Muscle layer of duodenum (tissue), 2 donors: ENCODE results near the gene NAV2.

Experiments
- H3K27ac ChIP-seq: one replicate; pipeline ENCODE4 v1.7.0; 2013; ENCODE audit warnings: mild to moderate bottlenecking, low read length
- H3K27me3 ChIP-seq: one replicate; pipeline ENCODE4 v1.7.0; 2013; ENCODE audit warnings: low read depth, mild to moderate bottlenecking, control low read depth, low read length
- H3K36me3 ChIP-seq, 2 donors: one replicate each; pipeline ENCODE4 v1.7.0; 2013; ENCODE audit warnings: low read length in 2 of 2, control low read depth in 1 of 2, mild to moderate bottlenecking in 1 of 2; ENCODE audit not compliant: insufficient read depth in 2 of 2, control insufficient read depth in 1 of 2
- H3K4me1 ChIP-seq, 2 donors: one replicate each; pipeline ENCODE4 v1.7.0; 2013; ENCODE audit warnings: low read length in 2 of 2, mild to moderate bottlenecking in 2 of 2, control low read depth in 1 of 2, moderate library complexity in 1 of 2; ENCODE audit not compliant: insufficient read depth in 2 of 2, control insufficient read depth in 1 of 2
- H3K4me3 ChIP-seq, 2 donors: one replicate each; pipeline ENCODE4 v1.7.0; 2013; ENCODE audit warnings: low read length in 2 of 2, low read depth in 1 of 2, mild to moderate bottlenecking in 1 of 2
- H3K9me3 ChIP-seq, 2 donors: one replicate each; pipeline ENCODE4 v1.7.0; 2013; ENCODE audit warnings: low read length in 2 of 2, control low read depth in 1 of 2, mild to moderate bottlenecking in 1 of 2; ENCODE audit not compliant: control insufficient read depth in 1 of 2
- donor health status: healthy.

The NAV2 gene

GRCh38 chr11:20050551-20051333 is 338.1 kb downstream of the NAV2 start:
- H3K27me3 ChIP-seq, result no peaks in the 10 kb centered on the region
- H3K4me1 ChIP-seq, result peaks cover 1 to 39% of the 10 kb centered on the region in 2 donors
- H3K9me3 ChIP-seq, result no peaks in the 10 kb centered on the region
- H3K27ac ChIP-seq, result no peak overlapping the region
- peaks cover 9 to 28% of the 10 kb centered on the region in 2 donors for H3K36me3 ChIP-seq
- H3K4me3 ChIP-seq, result no peak overlapping the region

GRCh38 chr11:20051469-20052399 is 339.1 kb downstream of the NAV2 start:
- Histone ChIP-seq H3K4me3 (no peak overlapping the region), H3K36me3 (peaks cover 16 to 32% of the 10 kb centered on the region in 2 donors), H3K27ac (no peak overlapping the region), H3K9me3 (no peaks in the 10 kb centered on the region), H3K4me1 (peaks cover 4 to 48% of the 10 kb centered on the region in 2 donors), H3K27me3 (no peaks in the 10 kb centered on the region)

- H3K9me3 ChIP-seq, result no peaks in the 10 kb centered on the region
- H3K27ac ChIP-seq, result no peak overlapping the region
- H3K4me1 ChIP-seq, result peaks cover 6 to 55% of the 10 kb centered on the region in 2 donors
- H3K36me3 ChIP-seq, result peaks cover 16 to 35% of the 10 kb centered on the region in 2 donors
- H3K4me3 ChIP-seq, result no peak overlapping the region
- no peaks in the 10 kb centered on the region for H3K27me3 ChIP-seq
Observed at GRCh38 chr11:20053572-20053971, 340.9 kb downstream of the NAV2 start.

GRCh38 chr11:20054584-20054983 is 341.9 kb downstream of the NAV2 start:
- H3K27ac ChIP-seq, result no peak overlapping the region
- H3K4me3 ChIP-seq, result no peak overlapping the region
- H3K36me3 ChIP-seq, result peaks cover 8 to 36% of the 10 kb centered on the region in 2 donors
- no peaks in the 10 kb centered on the region for H3K9me3 ChIP-seq
- no peaks in the 10 kb centered on the region for H3K27me3 ChIP-seq
- H3K4me1 ChIP-seq, result peaks cover 6 to 45% of the 10 kb centered on the region in 2 donors

- H3K27me3 ChIP-seq, result no peaks in the 10 kb centered on the region
- H3K27ac ChIP-seq, result no peak overlapping the region
- H3K4me1 ChIP-seq, result peaks cover 6 to 40% of the 10 kb centered on the region in 2 donors
- no peaks in the 10 kb centered on the region for H3K9me3 ChIP-seq
- H3K4me3 ChIP-seq, result no peak overlapping the region
- peaks cover 8 to 33% of the 10 kb centered on the region in 2 donors for H3K36me3 ChIP-seq
Observed at GRCh38 chr11:20055312-20055711, 342.7 kb downstream of the NAV2 start.

GRCh38 chr11:20056109-20056949 is 343.7 kb downstream of the NAV2 start:
- H3K27me3 ChIP-seq, result no peaks in the 10 kb centered on the region
- no peak overlapping the region for H3K27ac ChIP-seq
- H3K9me3 ChIP-seq, result no peaks in the 10 kb centered on the region
- no peak overlapping the region for H3K4me3 ChIP-seq
- H3K36me3 ChIP-seq, result peaks cover 12 to 32% of the 10 kb centered on the region in 2 donors
- H3K4me1 ChIP-seq, result peaks cover 6 to 37% of the 10 kb centered on the region in 2 donors

GRCh38 chr11:20056950-20057943 is 344.6 kb downstream of the NAV2 start:
- Histone ChIP-seq H3K4me3 (no peak overlapping the region), H3K27ac (no peak overlapping the region), H3K36me3 (peaks cover 12 to 27% of the 10 kb centered on the region in 2 donors)

GRCh38 chr11:20058749-20059458 is 346.3 kb downstream of the NAV2 start:
- Histone ChIP-seq H3K4me3 (no peak overlapping the region), H3K36me3 (peaks cover 12 to 23% of the 10 kb centered on the region in 2 donors), H3K4me1 (peaks cover 6 to 32% of the 10 kb centered on the region in 2 donors), H3K27ac (no peak overlapping the region), H3K9me3 (no peaks in the 10 kb centered on the region), H3K27me3 (no peaks in the 10 kb centered on the region)

More at GRCh38 chr11:20056950-20057943, 344.6 kb downstream of the NAV2 start:
- Histone ChIP-seq H3K27me3 (no peaks in the 10 kb centered on the region), H3K4me1 (peaks cover 6 to 32% of the 10 kb centered on the region in 2 donors), H3K9me3 (no peaks in the 10 kb centered on the region)

GRCh38 chr11:20059587-20060021 is 347.0 kb downstream of the NAV2 start:
- H3K9me3 ChIP-seq, result no peaks in the 10 kb centered on the region
- peaks cover 12 to 17% of the 10 kb centered on the region in 2 donors for H3K36me3 ChIP-seq
- no peak overlapping the region for H3K27ac ChIP-seq
- peaks cover 6 to 32% of the 10 kb centered on the region in 2 donors for H3K4me1 ChIP-seq
- no peaks in the 10 kb centered on the region for H3K27me3 ChIP-seq
- no peak overlapping the region for H3K4me3 ChIP-seq
